Hepatocyte (in vitro differentiated cells): ENCODE data around the gene SEC23B.

Experiments used
- CTCF ChIP-seq: fragments of 200-600 bp; sonication (generic); IDR thresholded peaks from 2 replicates; pipeline ENCODE4 v1.5.1; 2016; ENCODE audit warnings: antibody characterized with exemption, mild to moderate bottlenecking; ENCODE audit not compliant: poor library complexity
- EZH2phosphoT487 ChIP-seq: fragments of 200-600 bp; sonication (generic); IDR thresholded peaks from one replicate; pipeline ENCODE4 v1.6.1; 2018; ENCODE audit warnings: antibody characterized with exemption, mild to moderate bottlenecking, low read depth, moderate library complexity; ENCODE audit not compliant: unreplicated experiment, severe bottlenecking

GRCh38 chr20:18589941-18590674 lies 82.4 kb downstream of the SEC23B start:
- TF ChIP-seq CTCF = no peak
- TF ChIP-seq EZH2phosphoT487 = no peak
